NCI-H1048 (cell line): Measurements from ENCODE around the gene SLC35B1.
"Not testable (repeated sequence)": the region's sequence is repeated elsewhere in the genome, so short reads cannot be mapped to it uniquely, and the experiment has no call there.

Source experiments
- DNase-seq: peaks from one replicate; lab custom pipeline; 2025; lab: John Stamatoyannopoulos, UW

Gene SLC35B1

DNA sequence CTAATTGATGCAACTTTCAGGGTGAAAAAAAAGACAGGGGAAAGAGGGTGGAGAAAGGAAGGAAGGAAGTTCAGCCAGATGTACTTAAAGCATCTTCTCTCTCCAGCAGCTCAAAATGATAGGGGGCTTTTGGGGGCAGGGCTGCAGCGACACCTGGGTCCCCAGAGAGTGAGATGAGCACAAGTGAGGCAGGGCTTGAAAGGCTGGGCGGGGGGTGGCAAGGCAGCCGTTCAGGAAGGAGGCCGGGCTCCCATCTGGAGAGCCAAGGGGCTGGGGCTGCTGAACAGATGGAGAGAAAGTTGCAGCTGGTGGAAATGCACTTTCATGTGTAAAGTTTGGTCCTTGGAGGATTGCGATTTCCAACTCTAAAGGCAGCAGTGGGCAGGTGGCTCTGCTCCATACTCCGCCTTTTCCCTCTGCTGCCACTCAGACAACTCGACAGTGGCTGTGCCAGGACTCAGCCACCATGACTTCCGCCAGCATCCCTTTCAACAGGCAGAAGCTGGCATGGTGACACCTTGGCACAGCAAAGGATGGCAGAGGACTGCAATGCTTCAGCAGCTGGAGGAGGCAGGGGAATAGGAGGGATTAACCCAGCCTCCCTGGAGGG, 7.7 kb downstream of the SLC35B1 start:
- DNase-seq = no peak

GRCh38 chr17:49698005-49698404, 9.8 kb downstream of the SLC35B1 start:
- no peak for DNase-seq

DNA sequence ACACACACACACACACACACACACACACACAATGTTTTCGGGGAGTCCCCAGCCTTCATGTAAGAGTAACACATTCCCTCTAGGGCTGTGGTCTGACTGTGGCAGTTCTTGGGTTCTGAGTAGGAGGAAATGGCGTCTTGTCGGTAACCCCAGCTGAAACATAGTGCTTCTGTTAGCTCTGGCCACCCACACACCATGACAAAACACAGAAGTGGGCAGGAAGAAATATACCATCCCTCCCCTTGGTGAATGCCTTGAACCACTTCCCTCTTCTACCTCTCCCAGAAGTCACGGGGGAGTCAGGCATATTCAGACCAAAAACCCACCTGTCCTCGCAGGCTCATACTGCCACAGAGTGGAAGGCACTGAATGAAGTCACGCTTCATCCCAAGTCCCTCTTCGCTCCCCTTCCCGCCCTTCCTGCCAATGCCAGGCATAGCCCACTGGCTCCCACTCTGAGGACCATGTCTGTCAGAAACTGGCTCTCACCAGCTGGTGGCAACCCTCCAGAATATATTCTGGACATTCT, 11.5 kb downstream of the SLC35B1 start:
- DNase-seq = no peak

GRCh38 chr17:49695698-49696232, 12.0 kb downstream of the SLC35B1 start:
- DNase-seq = no peak

GRCh38 chr17:49694847-49695697, 12.7 kb downstream of the SLC35B1 start:
- no peak for DNase-seq

DNA sequence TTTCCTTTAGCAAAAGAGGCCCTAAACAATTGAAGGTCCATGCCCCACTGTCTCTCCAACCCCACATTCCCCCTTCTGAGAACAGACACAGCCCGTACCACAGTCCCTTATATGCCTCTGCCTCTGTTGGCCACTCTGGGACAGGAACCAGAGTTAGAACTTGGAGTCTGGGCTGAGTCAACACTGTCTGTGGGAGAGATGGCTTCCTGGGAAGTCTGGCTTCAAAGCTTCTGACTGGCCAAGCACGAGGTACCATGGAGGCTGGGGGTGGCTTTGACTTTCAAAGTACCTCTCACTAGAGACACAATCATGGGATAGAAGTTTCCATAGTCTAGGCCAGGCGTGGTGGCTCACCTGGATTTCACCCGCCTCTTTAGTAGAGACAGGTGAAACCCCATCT, 15.0 kb downstream of the SLC35B1 start:
- no peak for DNase-seq

DNA sequence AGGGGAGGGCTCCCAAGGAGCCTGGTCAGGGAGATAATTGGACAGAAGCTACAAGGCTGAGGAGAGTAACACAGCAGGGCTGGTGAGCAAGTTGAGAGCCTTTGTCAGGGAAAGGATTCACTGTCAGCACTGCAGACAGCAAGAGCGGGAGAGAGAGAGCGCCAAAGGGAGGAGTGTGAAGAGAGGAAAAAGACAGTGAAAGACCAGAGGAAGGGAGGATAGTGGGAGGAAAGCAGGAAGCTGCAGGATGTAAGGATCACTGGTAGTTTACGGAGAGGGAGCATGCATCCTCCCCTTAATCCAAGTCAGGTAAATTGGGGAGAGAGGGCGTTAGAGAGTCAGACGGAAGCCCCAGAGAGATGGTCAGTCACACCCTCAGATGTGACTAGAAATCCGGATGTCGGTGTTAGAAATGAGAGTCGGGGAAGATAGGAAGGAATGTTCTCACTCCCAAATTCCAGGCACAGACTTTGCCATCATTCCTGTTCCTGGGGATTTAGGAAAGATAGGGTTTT, 16.0 kb downstream of the SLC35B1 start:
- no peak for DNase-seq

- no peak for DNase-seq
Observed at GRCh38 chr17:49691086-49691676, 16.6 kb downstream of the SLC35B1 start.

- DNase-seq = no peak
Observed at GRCh38 chr17:49690256-49690655, 17.5 kb downstream of the SLC35B1 start.

DNA sequence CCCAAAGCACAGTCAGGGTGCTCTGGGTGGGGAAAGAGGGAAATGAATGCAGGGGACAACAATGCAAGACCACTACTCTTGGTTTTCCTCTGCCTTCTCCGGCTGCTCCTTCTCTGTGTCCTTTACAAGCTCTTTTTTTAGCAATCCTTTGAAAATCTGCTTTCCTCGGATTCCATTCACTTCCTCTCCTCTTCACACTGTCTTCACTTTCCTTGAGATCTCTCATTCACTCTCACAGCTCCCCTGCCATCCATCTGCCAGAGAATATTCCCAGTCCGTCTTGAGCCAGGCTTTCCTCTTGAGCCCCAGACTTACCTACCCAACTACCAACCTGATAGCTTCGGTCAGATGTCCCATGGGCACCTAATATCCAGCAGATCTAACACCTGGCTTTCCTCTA, 18.9 kb downstream of the SLC35B1 start:
- DNase-seq = no peak

- no peak for DNase-seq
Observed at GRCh38 chr17:49687878-49688491, 19.8 kb downstream of the SLC35B1 start.

DNA sequence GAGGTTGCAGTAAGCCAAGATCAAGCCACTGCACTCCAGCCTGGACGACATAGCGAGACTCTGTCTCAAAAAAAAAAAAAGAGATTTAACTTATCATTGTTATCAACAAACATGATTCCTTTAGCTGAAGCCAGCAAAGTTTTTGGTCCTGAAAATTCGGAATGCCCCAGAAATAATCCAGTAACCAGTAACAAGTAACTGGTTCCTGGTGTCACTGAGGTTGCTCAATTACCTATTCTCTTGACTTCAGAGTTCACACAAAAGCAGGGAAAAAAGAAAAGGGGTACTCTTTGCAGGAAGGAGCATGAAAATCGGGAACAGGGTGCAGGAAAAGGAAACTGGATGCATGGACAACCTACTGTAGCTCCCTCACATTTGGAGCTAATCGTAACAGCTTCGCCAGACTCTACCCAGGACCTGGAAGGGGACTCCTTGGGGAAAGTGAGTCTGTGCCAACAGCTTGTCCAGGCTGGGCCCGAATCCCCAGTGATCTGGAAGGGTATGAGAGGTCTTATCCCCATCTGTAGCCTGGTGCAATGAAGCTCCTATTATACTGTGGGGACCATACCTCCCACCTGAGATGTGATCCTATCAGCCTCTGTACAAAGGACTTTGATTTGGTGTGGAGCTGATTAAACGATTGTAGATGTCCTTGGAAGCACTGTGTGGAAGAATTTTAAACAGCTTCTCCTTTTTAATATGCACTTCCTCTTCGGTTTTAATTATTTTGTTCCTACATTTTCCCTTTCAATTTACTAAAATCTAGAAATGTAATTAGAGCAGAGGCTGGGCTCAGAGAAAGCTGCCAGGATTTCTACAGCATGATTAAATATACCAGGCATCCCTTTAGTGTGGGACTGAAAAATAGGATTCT, 26.4 kb downstream of the SLC35B1 start:
- no peak for DNase-seq

DNA sequence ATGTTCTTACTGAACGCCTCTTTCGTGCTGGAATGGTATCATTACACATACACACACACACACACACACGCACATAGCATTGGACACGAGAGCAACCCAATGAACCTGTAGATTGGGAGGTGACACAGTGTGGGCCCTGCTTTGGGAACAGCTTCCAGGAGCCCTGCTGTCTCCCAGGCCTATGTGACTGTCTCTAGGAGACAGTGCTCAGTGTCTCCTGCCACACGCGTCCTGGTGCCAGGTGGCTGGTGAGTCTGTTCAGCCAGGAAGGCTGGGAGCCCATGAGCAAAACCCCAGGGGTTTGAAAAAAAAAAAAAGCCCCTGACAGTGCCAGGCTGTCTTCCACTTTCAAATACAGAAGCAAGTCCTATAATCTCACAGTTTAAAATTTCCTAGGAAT, 27.4 kb downstream of the SLC35B1 start:
- no peak for DNase-seq

GRCh38 chr17:49677933-49678847, 29.6 kb downstream of the SLC35B1 start, which contains the start of gene SPOP:
Gene SPOP, minus strand, starts transcription at chr17:49678097. Its CDS starts 55,287 bp downstream, at chr17:49622810.
- peak; percentile 92 for DNase-seq

GRCh38 chr17:49677134-49677932, 30.4 kb downstream of the SLC35B1 start:
- peak; percentile 87 for DNase-seq

DNA sequence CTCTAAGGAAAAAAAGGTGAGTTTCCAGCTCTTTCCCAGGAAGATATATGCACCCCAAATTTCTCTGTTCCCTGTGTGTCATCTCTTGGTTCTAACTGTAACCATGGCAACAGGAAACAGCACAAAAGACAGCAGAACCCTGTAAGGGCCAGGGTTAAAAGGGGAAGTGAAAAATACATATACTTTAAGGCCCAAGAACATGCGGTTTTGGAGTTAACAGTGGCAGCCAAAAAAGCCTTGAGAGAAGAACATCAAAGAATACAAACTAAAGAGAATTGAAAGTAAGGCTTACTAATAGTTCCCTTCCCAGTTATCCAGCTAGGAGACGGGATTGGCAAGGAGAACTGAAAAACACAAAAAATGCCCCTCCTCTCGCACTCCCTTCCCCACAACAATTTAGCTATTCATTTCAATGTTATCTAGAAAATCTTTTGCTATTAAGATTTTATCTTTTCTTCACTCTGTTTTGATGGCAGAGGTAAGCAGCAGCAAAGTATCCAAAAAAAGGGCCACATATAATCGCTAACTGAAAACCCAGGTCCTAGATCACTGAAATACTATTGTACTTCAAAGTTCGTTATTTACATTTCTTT, 31.4 kb downstream of the SLC35B1 start:
- DNase-seq = no peak

DNA sequence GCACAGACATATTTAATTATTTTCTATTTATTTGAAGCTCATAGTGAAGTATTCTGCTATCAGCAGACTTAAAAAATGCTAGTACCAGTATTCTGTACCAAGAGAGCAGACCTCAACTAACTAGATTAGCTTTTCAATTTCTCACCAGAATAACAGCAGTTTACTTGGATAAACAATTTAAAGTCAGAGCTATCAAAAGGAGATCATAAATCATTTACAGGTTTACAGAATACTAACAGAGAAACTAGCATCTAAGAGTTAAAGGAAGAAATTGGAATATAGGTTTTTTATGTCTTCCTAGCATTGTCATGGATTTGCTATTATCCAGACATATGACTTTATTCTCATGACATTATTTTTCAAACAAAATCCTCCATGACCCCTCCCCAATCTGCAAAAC, 33.3 kb downstream of the SLC35B1 start:
- DNase-seq = no peak

DNA sequence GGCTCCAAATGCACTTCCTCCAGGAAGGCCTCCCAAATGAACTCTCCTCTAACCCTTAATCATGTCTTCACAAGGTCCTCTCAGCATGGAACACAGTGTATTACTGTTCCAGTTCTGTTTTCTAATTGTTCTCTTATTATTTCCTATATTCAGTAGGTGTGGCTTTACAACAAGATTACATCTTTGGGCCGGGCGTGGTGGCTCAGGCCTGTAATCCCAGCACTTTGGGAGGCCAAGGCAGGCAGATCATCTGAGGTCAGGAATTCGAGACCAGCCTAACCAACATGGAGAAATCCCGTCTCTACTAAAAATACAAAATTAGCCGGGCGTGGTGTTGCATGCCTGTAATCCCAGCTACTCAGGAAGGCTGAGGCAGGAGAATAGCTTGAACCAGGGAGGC, 34.1 kb downstream of the SLC35B1 start:
- DNase-seq = not testable (repeated sequence)

DNA sequence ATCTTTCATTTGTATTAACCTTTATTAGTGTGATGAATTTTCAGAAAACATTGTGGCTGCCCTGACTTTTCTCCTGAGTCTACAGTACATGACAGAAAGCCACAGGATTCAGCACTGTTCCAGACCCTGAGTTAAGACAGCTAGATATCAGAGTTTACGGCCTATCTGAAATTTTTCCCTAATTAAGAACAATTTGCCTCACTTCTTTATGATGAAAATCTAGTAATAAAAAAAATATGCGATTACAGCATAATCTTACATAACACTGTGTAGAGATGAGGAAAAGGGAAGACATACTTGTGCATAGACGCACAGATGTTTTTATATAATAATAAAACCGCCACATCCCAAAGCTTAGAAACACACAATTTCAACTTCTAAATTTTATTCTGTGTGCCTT, 37.1 kb downstream of the SLC35B1 start:
- no peak for DNase-seq
